Liver (tissue), 9 donors: ENCODE measurements around the gene LRRC19. TPM values are rescaled to one million over a fixed set of nuclear protein-coding genes. Genes with fewer than 3 reads are reported as not detected.

Experiments
- DNase-seq: peaks from one replicate; pipeline ENCODE4 v3.0.0-alpha.2; 2017; ENCODE audit warnings: low spot score
- H3K27ac ChIP-seq, 2 donors: one replicate each; pipeline ENCODE4 v1.7.0; 2013; ENCODE audit warnings: inconsistent platforms in 2 of 2, low read length in 2 of 2, control low read depth in 1 of 2, low read depth in 1 of 2, mild to moderate bottlenecking in 1 of 2
- H3K27me3 ChIP-seq, 4 donors: one replicate each; pipeline versions ENCODE4 v1.6.1 to v1.7.0; 2013; ENCODE audit warnings: low read length in 3 of 4, inconsistent platforms in 1 of 4, mild to moderate bottlenecking in 1 of 4, moderate library complexity in 1 of 4; ENCODE audit not compliant: control insufficient read depth in 4 of 4, insufficient read depth in 4 of 4
- H3K36me3 ChIP-seq, 4 donors: one replicate each; pipeline versions ENCODE4 v1.6.1 to v1.7.0; 2013; ENCODE audit warnings: low read length in 3 of 4, mild to moderate bottlenecking in 3 of 4, low read depth in 1 of 4, moderate library complexity in 1 of 4; ENCODE audit not compliant: control insufficient read depth in 4 of 4, insufficient read depth in 3 of 4
- H3K4me1 ChIP-seq, 4 donors: one replicate each; pipeline versions ENCODE4 v1.6.1 to v1.7.0; 2013; ENCODE audit warnings: low read length in 3 of 4, mild to moderate bottlenecking in 3 of 4, moderate library complexity in 1 of 4; ENCODE audit not compliant: control insufficient read depth in 4 of 4, insufficient read depth in 4 of 4
- H3K4me3 ChIP-seq, 3 donors: one replicate each; pipeline versions ENCODE4 v1.6.1 to v1.7.0; 2013; ENCODE audit warnings: low read length in 3 of 3, control low read depth in 1 of 3, low read depth in 1 of 3, mild to moderate bottlenecking in 1 of 3
- H3K9ac ChIP-seq, 2 donors: one replicate each; pipeline ENCODE4 v1.7.0; 2013; ENCODE audit warnings: low read length in 2 of 2, mild to moderate bottlenecking in 2 of 2, moderate library complexity in 2 of 2, control low read depth in 1 of 2, low read depth in 1 of 2
- H3K9me3 ChIP-seq, 4 donors: one replicate each; pipeline versions ENCODE4 v1.6.1 to v1.7.0; 2013; ENCODE audit warnings: low read length in 3 of 4; ENCODE audit not compliant: control insufficient read depth in 4 of 4
- EGR1 ChIP-seq, 2 donors: IDR thresholded peaks; 2 replicates each; pipeline ENCODE4 v1.6.1; 2016 to 2018; ENCODE audit warnings: antibody characterized with exemption in 2 of 2, low read depth in 2 of 2
- FOXA1 ChIP-seq: IDR thresholded peaks from 2 replicates; pipeline ENCODE4 v1.6.1; 2016; ENCODE audit warnings: antibody characterized with exemption
- GABPA ChIP-seq, 2 donors: IDR thresholded peaks in 1 of 2; conservative IDR thresholded peaks in 1 of 2; 2 replicates each; pipeline ENCODE4 v1.6.1; 2016; ENCODE audit warnings: antibody characterized with exemption in 2 of 2, mild to moderate bottlenecking in 1 of 2, moderate library complexity in 1 of 2
- HNF4A ChIP-seq, 2 donors: conservative IDR thresholded peaks; 2 replicates each; pipeline ENCODE4 v1.6.1; 2016; ENCODE audit warnings: antibody characterized with exemption in 2 of 2, mild to moderate bottlenecking in 2 of 2
- HNF4G ChIP-seq: IDR thresholded peaks from 2 replicates; pipeline ENCODE4 v1.6.1; 2016; ENCODE audit warnings: antibody characterized with exemption
- NR2F2 ChIP-seq: IDR thresholded peaks from 2 replicates; pipeline ENCODE4 v1.6.1; 2016; ENCODE audit warnings: antibody characterized with exemption
- RAD21 ChIP-seq, 2 donors: IDR thresholded peaks; 2 replicates each; pipeline ENCODE4 v1.6.1; 2016; ENCODE audit warnings: antibody characterized with exemption in 2 of 2, mild to moderate bottlenecking in 2 of 2
- RXRA ChIP-seq, 2 donors: IDR thresholded peaks; 2 replicates each; pipeline ENCODE4 v1.6.1; 2017 to 2018; ENCODE audit warnings: antibody characterized with exemption in 2 of 2, mild to moderate bottlenecking in 1 of 2
- TAF1 ChIP-seq: conservative IDR thresholded peaks from 2 replicates; pipeline ENCODE4 v1.6.1; 2016; ENCODE audit warnings: antibody characterized with exemption, mild to moderate bottlenecking
- YY1 ChIP-seq: IDR thresholded peaks from 2 replicates; pipeline ENCODE4 v1.6.1; 2016; ENCODE audit warnings: antibody characterized with exemption, mild to moderate bottlenecking
- WGBS: extraction: QIAGEN DNeasy Blood & Tissue Kit; methylation state at CpG from one replicate; pipeline ENCODE4 v1.1.7; 2013; 5-methylcytosine and 5-hydroxymethylcytosine counted together
- polyA plus RNA-seq, 2 donors: library from polyadenylated mRNA; stranded (reverse) in 1 of 2; unstranded in 1 of 2; fragments of 200-250 nt in 1 of 2; fragments of >200 nt in 1 of 2; fragmentation: Nextera tagmentation in 1 of 2; extraction: Ambion mirVana in 1 of 2; gene quantifications; one replicate each; pipeline versions ENCODE4 v1.2.1 to v1.2.3, GENCODE V29; 2013 to 2015
- total RNA-seq, 2 donors: library from RNA; depleted of rRNA; stranded (reverse); fragments of >200 nt; gene quantifications; one replicate each; pipeline ENCODE4 v1.2.3, GENCODE V29; 2014
- TF ChIP-seq, protein P1 (sequence below): IDR thresholded peaks from 2 replicates; pipeline ENCODE4 v1.6.1; 2016; ENCODE audit warnings: antibody characterized with exemption
- TF ChIP-seq, protein P2 (sequence below): IDR thresholded peaks from 2 replicates; pipeline ENCODE4 v1.6.1; 2016; ENCODE audit warnings: antibody characterized with exemption
- TF ChIP-seq, protein P3 (sequence below): fragments of 150-350 bp; IDR thresholded peaks from 2 replicates; pipeline ENCODE4 v1.5.1; 2017; ENCODE audit warnings: improper control_type of control experiment, low read depth, low read length; ENCODE audit not compliant: missing input control
- TF ChIP-seq, protein P4 (sequence below): IDR thresholded peaks from 2 replicates; pipeline ENCODE4 v1.6.1; 2016; ENCODE audit warnings: antibody characterized with exemption, mild to moderate bottlenecking
- donor health status: healthy.
- donor health status: healthy.
- donor health status: healthy.
- donor health status: healthy.
- donor health status: healthy.

Gene LRRC19
- total and polyA plus RNA-seq, 4 donors: 0.27 to 2.1 (median 1.9) TPM

DNA sequence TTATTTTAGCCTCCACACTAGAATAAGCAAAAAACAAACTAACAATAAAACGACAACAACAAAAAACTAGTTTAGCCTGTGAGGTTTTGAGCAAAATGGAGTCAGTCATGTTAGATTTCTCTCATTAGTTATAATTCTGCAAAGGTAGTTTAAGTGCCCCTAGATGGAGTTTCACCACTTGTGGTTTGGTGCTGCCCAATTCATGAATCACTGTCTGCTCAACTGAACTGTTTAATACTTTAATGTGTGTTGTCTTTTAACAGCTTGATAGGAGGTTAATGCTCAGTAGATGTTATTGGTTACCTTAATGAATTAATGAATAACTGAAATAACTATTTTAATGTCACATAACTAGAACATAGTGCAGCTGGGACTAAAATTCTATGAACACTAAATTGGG, 55.0 kb downstream of the LRRC19 start:
- Histone ChIP-seq H3K9ac (no peak overlapping the region), H3K9me3 (no peaks in the 10 kb centered on the region), H3K4me3 (no peak overlapping the region), H3K27ac (no peak overlapping the region), H3K36me3 (no peaks in the 10 kb centered on the region), H3K4me1 (peaks cover 2 to 21% (median 14%) of the 10 kb centered on the region in 4 donors), H3K27me3 (no peaks in the 10 kb centered on the region)
- 92% methylated on average over 1 of the region's 1 CpG for WGBS
- DNase-seq: no peak
- TF ChIP-seq GABPA (IDR thresholded peaks at IDR 0.05 in 1 of 2, conservative IDR thresholded peaks at IDR 0.05 in 1 of 2): no peak
- TF ChIP-seq FOXA1: no peak
- TF ChIP-seq TAF1: no peak
- TF ChIP-seq YY1: no peak
- TF ChIP-seq, protein P1, sequence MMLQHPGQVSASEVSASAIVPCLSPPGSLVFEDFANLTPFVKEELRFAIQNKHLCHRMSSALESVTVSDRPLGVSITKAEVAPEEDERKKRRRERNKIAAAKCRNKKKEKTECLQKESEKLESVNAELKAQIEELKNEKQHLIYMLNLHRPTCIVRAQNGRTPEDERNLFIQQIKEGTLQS: no peak

DNA sequence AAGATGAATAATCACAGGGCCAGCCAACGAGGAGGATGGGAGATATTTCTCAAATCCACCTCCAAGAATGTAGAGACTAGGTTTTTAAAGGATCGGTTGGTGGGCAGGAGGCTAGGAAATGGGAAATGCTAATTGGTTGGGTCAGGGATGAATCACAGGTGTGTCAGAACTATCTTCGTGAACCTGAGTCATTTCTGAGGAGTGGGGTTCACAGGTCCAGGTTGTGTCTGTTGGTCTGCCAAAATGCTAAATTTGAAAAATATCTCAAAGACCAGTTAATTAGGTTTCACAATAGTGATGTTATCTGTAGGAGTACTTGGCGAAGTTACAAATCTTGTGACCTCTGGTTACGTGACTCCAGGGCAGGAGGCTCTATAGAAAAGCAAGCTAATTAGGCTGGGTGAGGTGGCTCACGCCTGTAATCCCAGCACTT, 55.8 kb downstream of the LRRC19 start:
- H3K4me3 ChIP-seq: no peak overlapping the region
- no peaks in the 10 kb centered on the region for H3K27me3 ChIP-seq
- no peaks in the 10 kb centered on the region for H3K9me3 ChIP-seq
- H3K36me3 ChIP-seq: no peaks in the 10 kb centered on the region
- no peak for DNase-seq
- no peak overlapping the region for H3K9ac ChIP-seq
- H3K27ac ChIP-seq: no peak overlapping the region
- TF ChIP-seq RXRA (IDR thresholded peaks at IDR 0.05): no peak
- TF ChIP-seq RAD21 (IDR thresholded peaks at IDR 0.05): no peak
- TF ChIP-seq, protein P1: no peak
- no peak for TF ChIP-seq HNF4G
- TF ChIP-seq, protein P2, sequence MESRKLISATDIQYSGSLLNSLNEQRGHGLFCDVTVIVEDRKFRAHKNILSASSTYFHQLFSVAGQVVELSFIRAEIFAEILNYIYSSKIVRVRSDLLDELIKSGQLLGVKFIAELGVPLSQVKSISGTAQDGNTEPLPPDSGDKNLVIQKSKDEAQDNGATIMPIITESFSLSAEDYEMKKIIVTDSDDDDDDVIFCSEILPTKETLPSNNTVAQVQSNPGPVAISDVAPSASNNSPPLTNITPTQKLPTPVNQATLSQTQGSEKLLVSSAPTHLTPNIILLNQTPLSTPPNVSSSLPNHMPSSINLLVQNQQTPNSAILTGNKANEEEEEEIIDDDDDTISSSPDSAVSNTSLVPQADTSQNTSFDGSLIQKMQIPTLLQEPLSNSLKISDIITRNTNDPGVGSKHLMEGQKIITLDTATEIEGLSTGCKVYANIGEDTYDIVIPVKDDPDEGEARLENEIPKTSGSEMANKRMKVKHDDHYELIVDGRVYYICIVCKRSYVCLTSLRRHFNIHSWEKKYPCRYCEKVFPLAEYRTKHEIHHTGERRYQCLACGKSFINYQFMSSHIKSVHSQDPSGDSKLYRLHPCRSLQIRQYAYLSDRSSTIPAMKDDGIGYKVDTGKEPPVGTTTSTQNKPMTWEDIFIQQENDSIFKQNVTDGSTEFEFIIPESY: no peak
- TF ChIP-seq GABPA (IDR thresholded peaks at IDR 0.05 in 1 of 2, conservative IDR thresholded peaks at IDR 0.05 in 1 of 2): no peak
- no peak for TF ChIP-seq HNF4A (conservative IDR thresholded peaks at IDR 0.05)
- no peak for TF ChIP-seq EGR1 (IDR thresholded peaks at IDR 0.05; ENCODE audit: low read depth in 2 of 2)
- TF ChIP-seq, protein P3, sequence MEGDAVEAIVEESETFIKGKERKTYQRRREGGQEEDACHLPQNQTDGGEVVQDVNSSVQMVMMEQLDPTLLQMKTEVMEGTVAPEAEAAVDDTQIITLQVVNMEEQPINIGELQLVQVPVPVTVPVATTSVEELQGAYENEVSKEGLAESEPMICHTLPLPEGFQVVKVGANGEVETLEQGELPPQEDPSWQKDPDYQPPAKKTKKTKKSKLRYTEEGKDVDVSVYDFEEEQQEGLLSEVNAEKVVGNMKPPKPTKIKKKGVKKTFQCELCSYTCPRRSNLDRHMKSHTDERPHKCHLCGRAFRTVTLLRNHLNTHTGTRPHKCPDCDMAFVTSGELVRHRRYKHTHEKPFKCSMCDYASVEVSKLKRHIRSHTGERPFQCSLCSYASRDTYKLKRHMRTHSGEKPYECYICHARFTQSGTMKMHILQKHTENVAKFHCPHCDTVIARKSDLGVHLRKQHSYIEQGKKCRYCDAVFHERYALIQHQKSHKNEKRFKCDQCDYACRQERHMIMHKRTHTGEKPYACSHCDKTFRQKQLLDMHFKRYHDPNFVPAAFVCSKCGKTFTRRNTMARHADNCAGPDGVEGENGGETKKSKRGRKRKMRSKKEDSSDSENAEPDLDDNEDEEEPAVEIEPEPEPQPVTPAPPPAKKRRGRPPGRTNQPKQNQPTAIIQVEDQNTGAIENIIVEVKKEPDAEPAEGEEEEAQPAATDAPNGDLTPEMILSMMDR: no peak
- TF ChIP-seq, protein P4, sequence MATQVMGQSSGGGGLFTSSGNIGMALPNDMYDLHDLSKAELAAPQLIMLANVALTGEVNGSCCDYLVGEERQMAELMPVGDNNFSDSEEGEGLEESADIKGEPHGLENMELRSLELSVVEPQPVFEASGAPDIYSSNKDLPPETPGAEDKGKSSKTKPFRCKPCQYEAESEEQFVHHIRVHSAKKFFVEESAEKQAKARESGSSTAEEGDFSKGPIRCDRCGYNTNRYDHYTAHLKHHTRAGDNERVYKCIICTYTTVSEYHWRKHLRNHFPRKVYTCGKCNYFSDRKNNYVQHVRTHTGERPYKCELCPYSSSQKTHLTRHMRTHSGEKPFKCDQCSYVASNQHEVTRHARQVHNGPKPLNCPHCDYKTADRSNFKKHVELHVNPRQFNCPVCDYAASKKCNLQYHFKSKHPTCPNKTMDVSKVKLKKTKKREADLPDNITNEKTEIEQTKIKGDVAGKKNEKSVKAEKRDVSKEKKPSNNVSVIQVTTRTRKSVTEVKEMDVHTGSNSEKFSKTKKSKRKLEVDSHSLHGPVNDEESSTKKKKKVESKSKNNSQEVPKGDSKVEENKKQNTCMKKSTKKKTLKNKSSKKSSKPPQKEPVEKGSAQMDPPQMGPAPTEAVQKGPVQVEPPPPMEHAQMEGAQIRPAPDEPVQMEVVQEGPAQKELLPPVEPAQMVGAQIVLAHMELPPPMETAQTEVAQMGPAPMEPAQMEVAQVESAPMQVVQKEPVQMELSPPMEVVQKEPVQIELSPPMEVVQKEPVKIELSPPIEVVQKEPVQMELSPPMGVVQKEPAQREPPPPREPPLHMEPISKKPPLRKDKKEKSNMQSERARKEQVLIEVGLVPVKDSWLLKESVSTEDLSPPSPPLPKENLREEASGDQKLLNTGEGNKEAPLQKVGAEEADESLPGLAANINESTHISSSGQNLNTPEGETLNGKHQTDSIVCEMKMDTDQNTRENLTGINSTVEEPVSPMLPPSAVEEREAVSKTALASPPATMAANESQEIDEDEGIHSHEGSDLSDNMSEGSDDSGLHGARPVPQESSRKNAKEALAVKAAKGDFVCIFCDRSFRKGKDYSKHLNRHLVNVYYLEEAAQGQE: no peak
- no peak for TF ChIP-seq FOXA1
- TF ChIP-seq TAF1: no peak
- no peak for TF ChIP-seq YY1
- TF ChIP-seq NR2F2: no peak
- WGBS: 78% methylated on average over 6 of the region's 6 CpGs
- peaks cover 2 to 24% (median 18%) of the 10 kb centered on the region in 4 donors for H3K4me1 ChIP-seq
